Upper lobe of left lung (tissue), 6 donors: ENCODE data around the gene RBP3. TPM values are rescaled to one million over a fixed set of nuclear protein-coding genes. Genes with fewer than 3 reads are reported as not detected.
"Not testable (repeated sequence)": the region's sequence is repeated elsewhere in the genome, so short reads cannot be mapped to it uniquely, and the experiment has no call there.

ENCODE experiments used
- ATAC-seq, 2 donors: fragments of 200-7000 bp; cut with Tn5 transposase; one replicate each; pipeline ENCODE4 v1.9.1; 2022; ENCODE audit warnings: mild to moderate bottlenecking in 2 of 2, moderate library complexity in 2 of 2; ENCODE audit not compliant: low FRiP score in 2 of 2
- DNase-seq, 2 donors: peaks; one replicate each; pipeline ENCODE4 v3.0.0-alpha.2; 2019 to 2020
- H3K27ac ChIP-seq, 4 donors: fragments of 200-600 bp; sonication (generic); one replicate each; pipeline ENCODE4 v1.5.1; 2016 to 2019
- H3K27me3 ChIP-seq, 4 donors: fragments of 200-600 bp; sonication (generic); one replicate each; pipeline ENCODE4 v1.5.1; 2017 to 2019
- H3K36me3 ChIP-seq, 4 donors: fragments of 200-600 bp; sonication (generic); one replicate each; pipeline ENCODE4 v1.5.1; 2016 to 2019
- H3K4me1 ChIP-seq, 4 donors: fragments of 200-600 bp; sonication (generic); one replicate each; pipeline ENCODE4 v1.5.1; 2018 to 2019
- H3K4me3 ChIP-seq, 4 donors: fragments of 200-600 bp; sonication (generic); one replicate each; pipeline ENCODE4 v1.5.1; 2017 to 2019; ENCODE audit warnings: mild to moderate bottlenecking in 2 of 4, moderate library complexity in 1 of 4
- H3K9me3 ChIP-seq, 4 donors: fragments of 200-600 bp; sonication (generic); one replicate each; pipeline ENCODE4 v1.5.1; 2018 to 2019
- CTCF ChIP-seq, 6 experiments: fragments of 450-650 bp in 4 of 6; fragments of 200-600 bp in 2 of 6; sonication (generic) in 2 of 6; IDR thresholded peaks; one replicate each; pipeline ENCODE4 v1.5.1; 2016 to 2019; ENCODE audit warnings: antibody characterized with exemption in 6 of 6
- EP300 ChIP-seq, 4 donors: sonication (generic); formaldehyde crosslinking; IDR thresholded peaks; one replicate each; pipeline ENCODE4 v1.5.1; 2017; ENCODE audit warnings: antibody characterized with exemption in 4 of 4, control low read depth in 2 of 4
- POLR2A ChIP-seq, 4 donors: fragments of 450-650 bp; IDR thresholded peaks; one replicate each; pipeline ENCODE4 v1.5.1; 2016 to 2017; ENCODE audit warnings: antibody characterized with exemption in 4 of 4, mild to moderate bottlenecking in 2 of 4
- POLR2AphosphoS5 ChIP-seq, 2 donors: sonication (generic); formaldehyde crosslinking; IDR thresholded peaks; one replicate each; pipeline ENCODE4 v1.5.1; 2017; ENCODE audit warnings: antibody characterized with exemption in 2 of 2
- WGBS, 2 donors: methylation state at CpG; one replicate each; pipeline ENCODE4 v1.1.5; 2017 to 2018; 5-methylcytosine and 5-hydroxymethylcytosine counted together
- total RNA-seq, 6 donors: library from RNA; depleted of rRNA in 4 of 6; stranded (reverse); fragments of >200 nt in 4 of 6; gene quantifications; one replicate each; pipeline versions ENCODE4 v1.1.0 to v1.2.1, GENCODE V29; 2016 to 2021
- donor health status: DM: no; HTN: no; CAD: no; lungs with moderate emphysema.
- donor health status: DM: no; HTN: yes; CAD: no; lungs with severe emphysema.

Gene RBP3
- total RNA-seq, 6 donors from 2014 or later: not detected

GRCh38 chr10:47381427-47382379 lies 33.5 kb downstream of the RBP3 start:
- DNase-seq: no peak
- no peak for ATAC-seq
- Histone ChIP-seq H3K27ac (no peak overlapping the region), H3K27me3 (no peaks in the 10 kb centered on the region), H3K4me1 (peaks cover 0 to 10% (median 10%) of the 10 kb centered on the region in 4 donors), H3K9me3 (no peaks in the 10 kb centered on the region), H3K4me3 (no peak overlapping the region), H3K36me3 (no peaks in the 10 kb centered on the region)
- TF ChIP-seq POLR2A (IDR thresholded peaks at IDR 0.05): no peak
- TF ChIP-seq EP300 (IDR thresholded peaks at IDR 0.05): no peak
- no peak for TF ChIP-seq POLR2AphosphoS5 (IDR thresholded peaks at IDR 0.05)
- no peak for TF ChIP-seq CTCF (IDR thresholded peaks at IDR 0.05)
- WGBS, 2 donors: 86 to 88% methylated on average over 3 to 9 of the region's 9 CpGs

- Histone ChIP-seq H3K4me3 (peak overlapping the region in 3 of 4 donors; percentile 57 to 83 (median 63)), H3K27me3 (no peaks in the 10 kb centered on the region), H3K4me1 (peaks cover 0 to 10% (median 10%) of the 10 kb centered on the region in 4 donors), H3K36me3 (no peaks in the 10 kb centered on the region), H3K27ac (peak overlapping the region in 1 of 4 donors; percentile 79), H3K9me3 (no peaks in the 10 kb centered on the region)
- DNase-seq (no peak), ATAC-seq (no peak)
- TF ChIP-seq CTCF (IDR thresholded peaks at IDR 0.05): no peak
- no peak for TF ChIP-seq POLR2A (IDR thresholded peaks at IDR 0.05)
- no peak for TF ChIP-seq POLR2AphosphoS5 (IDR thresholded peaks at IDR 0.05)
- TF ChIP-seq EP300 (IDR thresholded peaks at IDR 0.05): no peak
- WGBS, 2 donors: 16 to 17% methylated on average over 9 of the region's 9 CpGs
These were observed 35.3 kb downstream of the RBP3 start for GRCh38 chr10:47383261-47384147.

GRCh38 chr10:47384148-47384921 lies 36.2 kb downstream of the RBP3 start, which contains the start of gene ZNF488:
Gene ZNF488, minus strand, starts transcription at chr10:47384293. Its CDS starts 15,464 bp downstream, at chr10:47368829.
- Histone ChIP-seq H3K9me3 (no peaks in the 10 kb centered on the region), H3K27me3 (no peaks in the 10 kb centered on the region), H3K36me3 (no peaks in the 10 kb centered on the region), H3K4me3 (peak within 1 kb of the TSS; percentile 57 to 83 (median 64)), H3K4me1 (peaks cover 0 to 10% (median 10%) of the 10 kb centered on the region in 4 donors), H3K27ac (peak within 1 kb of the TSS; percentile 5 to 79 (median 72))
- DNase-seq (peak; percentile 84 to 96), ATAC-seq (peak; percentile 94 to 99)
- peak in 1 of 2 donors; percentile 17 for TF ChIP-seq POLR2AphosphoS5 (IDR thresholded peaks at IDR 0.05)
- peak in 1 of 4 donors; percentile 42 for TF ChIP-seq POLR2A (IDR thresholded peaks at IDR 0.05)
- peak in 1 of 6 experiments; percentile 13 for TF ChIP-seq CTCF (IDR thresholded peaks at IDR 0.05)
- TF ChIP-seq EP300 (IDR thresholded peaks at IDR 0.05): no peak
- 0% methylated on average over 16 to 46 of the region's 75 CpGs for WGBS, 2 donors

GRCh38 chr10:47386104-47386503 lies 37.9 kb downstream of the RBP3 start:
- ATAC-seq, H3K9me3 ChIP-seq, H3K36me3 ChIP-seq, H3K4me3 ChIP-seq, H3K27me3 ChIP-seq, H3K27ac ChIP-seq, DNase-seq: not testable (repeated sequence)
- 85 to 100% methylated on average over 1 to 2 of the region's 2 CpGs for WGBS, 2 donors
- H3K4me1 ChIP-seq: peaks cover 0 to 10% (median 10%) of the 10 kb centered on the region in 4 donors
